ENCODE data around the gene N4BP2L2. TPM values are rescaled to one million over a fixed set of nuclear protein-coding genes. Genes with fewer than 3 reads are reported as not detected.

The N4BP2L2 gene
- total and polyA plus RNA-seq, 2 of the 13 experiments (the other 11 are each of a cell fraction or from before 2014, with no cell fraction given), result 58.9 to 81.2 TPM

- TF ChIP-seq ZBTB40 (IDR thresholded peaks at IDR 0.05) (no peak), ZBTB40 (CRISPR knock-in tag; IDR thresholded peaks at IDR 0.05) (peak; percentile 23; the same call in 1 of the 2 replicates), ELF4 (CRISPR knock-in tag; IDR thresholded peaks at IDR 0.05; ENCODE audit: borderline replicate concordance) (no peak), ZSCAN5A (CRISPR knock-in tag; IDR thresholded peaks at IDR 0.05; ENCODE audit: borderline replicate concordance) (0 out of 2 replicates have a peak, but pooled peaks have one; percentile 21), ZNF510 (CRISPR knock-in tag; IDR thresholded peaks at IDR 0.05; ENCODE audit: low read depth) (no peak), ZNF274 (CRISPR knock-in tag; IDR thresholded peaks at IDR 0.05) (0 out of 2 replicates have a peak, but pooled peaks have one; percentile 35), TSC22D2 (CRISPR knock-in tag; IDR thresholded peaks at IDR 0.05; ENCODE audit: borderline replicate concordance) (no peak), SIX4 (CRISPR knock-in tag; IDR thresholded peaks at IDR 0.05) (no peak), GMEB2 (CRISPR knock-in tag; IDR thresholded peaks at IDR 0.05; ENCODE audit: low read depth) (peak; percentile 90), BRD4 (CRISPR knock-in tag; IDR thresholded peaks at IDR 0.05) (no peak), ELF3 (CRISPR knock-in tag; IDR thresholded peaks at IDR 0.05) (peak; percentile 37), HMGXB4 (CRISPR knock-in tag; IDR thresholded peaks at IDR 0.05; ENCODE audit: borderline replicate concordance in 1 of 2, low read depth in 1 of 2) (peak; percentile 89 to 92)
These were observed 47.7 kb upstream of the N4BP2L2 start, which contains the start of gene PDS5B (continued) for GRCh38 chr13:32586080-32586900.
